SU-DHL-6 (cell line): ENCODE results near the gene TGM1.

Experiments used
- H2AFZ ChIP-seq: fragments of 200-600 bp; sonication (generic); 2 replicates; pipeline ENCODE4 v1.6.1; 2014; ENCODE audit warnings: low read depth, mild to moderate bottlenecking, moderate library complexity, mixed read lengths, antibody characterized with exemption, low read length; ENCODE audit not compliant: severe bottlenecking
- H3F3A ChIP-seq: fragments of 200-600 bp; shearing (Covaris generic); 2 replicates; pipeline ENCODE4 v1.6.0; 2016; ENCODE audit warnings: antibody characterized with exemption, mild to moderate bottlenecking; ENCODE audit not compliant: insufficient read depth
- H3K27ac ChIP-seq: fragments of 200-600 bp; sonication (generic); 2 replicates; pipeline ENCODE4 v1.5.1; 2016; ENCODE audit warnings: low read depth, mild to moderate bottlenecking, low read length, moderate library complexity, mixed read lengths
- H3K27me3 ChIP-seq: fragments of 200-600 bp; sonication (generic), shearing (Covaris generic); 2 replicates; pipeline ENCODE4 v1.6.0; 2014; ENCODE audit warnings: mild to moderate bottlenecking, low read length
- H3K36me3 ChIP-seq: fragments of 200-600 bp; sonication (generic); 2 replicates; pipeline ENCODE4 v1.6.1; 2014; ENCODE audit warnings: mild to moderate bottlenecking, low read length, mixed read lengths
- H3K4me2 ChIP-seq: fragments of 300-600, 200-600 bp; shearing (Covaris generic), sonication (generic); 2 replicates; pipeline ENCODE4 v1.6.0; 2014; ENCODE audit warnings: low read length, low read depth, mild to moderate bottlenecking; ENCODE audit not compliant: poor library complexity, severe bottlenecking
- H3K4me3 ChIP-seq: fragments of 200-600 bp; sonication (generic); 2 replicates; pipeline ENCODE4 v1.5.1; 2014; ENCODE audit warnings: antibody characterized with exemption, low read length, mild to moderate bottlenecking, mixed read lengths; ENCODE audit not compliant: insufficient read depth, poor library complexity, severe bottlenecking
- H3K79me2 ChIP-seq: fragments of 200-600 bp; sonication (generic); 2 replicates; pipeline ENCODE4 v1.6.1; 2014; ENCODE audit warnings: mild to moderate bottlenecking, low read length, moderate library complexity; ENCODE audit not compliant: insufficient read depth
- H3K9ac ChIP-seq: fragments of 200-600 bp; sonication (generic); 2 replicates; pipeline ENCODE4 v1.7.0; 2014; ENCODE audit warnings: mild to moderate bottlenecking, low read length
- H3K9me2 ChIP-seq: fragments of 200-600 bp; sonication (generic); replicated peaks from 2 replicates; pipeline ENCODE4 v1.6.1; 2014; ENCODE audit warnings: low read length; ENCODE audit not compliant: insufficient read depth
- H3K9me3 ChIP-seq: fragments of 200-600 bp; sonication (generic); 2 replicates; pipeline ENCODE4 v1.6.1; 2014; ENCODE audit warnings: low read length, mixed read lengths; ENCODE audit not compliant: insufficient read depth
- H4K20me1 ChIP-seq: fragments of 200-600 bp; sonication (generic); 2 replicates; pipeline ENCODE4 v1.6.1; 2014; ENCODE audit warnings: low read depth, mild to moderate bottlenecking, antibody characterized with exemption, low read length, moderate library complexity, mixed read lengths
- EZH2phosphoT487 ChIP-seq: fragments of 200-600 bp; sonication (generic), shearing (Covaris generic); conservative IDR thresholded peaks from 2 replicates; pipeline ENCODE4 v1.6.1; 2018; ENCODE audit warnings: mild to moderate bottlenecking, antibody characterized with exemption, low read length, moderate library complexity, mixed read lengths
- TF ChIP-seq, protein P1 (sequence below): fragments of 200-600 bp; sonication (generic); IDR thresholded peaks from one replicate; pipeline ENCODE4 v1.5.1; 2017; ENCODE audit warnings: antibody characterized with exemption, mild to moderate bottlenecking, low read length, moderate library complexity; ENCODE audit not compliant: insufficient read depth, poor library complexity, severe bottlenecking

The TGM1 gene

GRCh38 chr14:24273422-24273998 is 10.5 kb upstream of the TGM1 start:
- H2AFZ ChIP-seq = no peak overlapping the region
- H3K79me2 ChIP-seq = 0 out of 2 replicates have a peak, but pooled peaks cover 2% of the 10 kb centered on the region
- no peak overlapping the region for H3K4me3 ChIP-seq
- H3K27me3 ChIP-seq = no peaks in the 10 kb centered on the region
- no peak for TF ChIP-seq EZH2phosphoT487
- TF ChIP-seq, protein P1, sequence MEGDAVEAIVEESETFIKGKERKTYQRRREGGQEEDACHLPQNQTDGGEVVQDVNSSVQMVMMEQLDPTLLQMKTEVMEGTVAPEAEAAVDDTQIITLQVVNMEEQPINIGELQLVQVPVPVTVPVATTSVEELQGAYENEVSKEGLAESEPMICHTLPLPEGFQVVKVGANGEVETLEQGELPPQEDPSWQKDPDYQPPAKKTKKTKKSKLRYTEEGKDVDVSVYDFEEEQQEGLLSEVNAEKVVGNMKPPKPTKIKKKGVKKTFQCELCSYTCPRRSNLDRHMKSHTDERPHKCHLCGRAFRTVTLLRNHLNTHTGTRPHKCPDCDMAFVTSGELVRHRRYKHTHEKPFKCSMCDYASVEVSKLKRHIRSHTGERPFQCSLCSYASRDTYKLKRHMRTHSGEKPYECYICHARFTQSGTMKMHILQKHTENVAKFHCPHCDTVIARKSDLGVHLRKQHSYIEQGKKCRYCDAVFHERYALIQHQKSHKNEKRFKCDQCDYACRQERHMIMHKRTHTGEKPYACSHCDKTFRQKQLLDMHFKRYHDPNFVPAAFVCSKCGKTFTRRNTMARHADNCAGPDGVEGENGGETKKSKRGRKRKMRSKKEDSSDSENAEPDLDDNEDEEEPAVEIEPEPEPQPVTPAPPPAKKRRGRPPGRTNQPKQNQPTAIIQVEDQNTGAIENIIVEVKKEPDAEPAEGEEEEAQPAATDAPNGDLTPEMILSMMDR = no peak
- H4K20me1 ChIP-seq = no peaks in the 10 kb centered on the region
- no peaks in the 10 kb centered on the region for H3K9me2 ChIP-seq
- 0 out of 2 replicates have a peak overlapping the region, but pooled peaks have one; percentile 5 for H3K27ac ChIP-seq
- H3F3A ChIP-seq = peaks cover 11% of the 10 kb centered on the region
- no peaks in the 10 kb centered on the region for H3K36me3 ChIP-seq
- no peaks in the 10 kb centered on the region for H3K9me3 ChIP-seq
- H3K4me2 ChIP-seq = no peak overlapping the region
- 0 out of 2 replicates have a peak overlapping the region, but pooled peaks have one; percentile 6 for H3K9ac ChIP-seq

DNA sequence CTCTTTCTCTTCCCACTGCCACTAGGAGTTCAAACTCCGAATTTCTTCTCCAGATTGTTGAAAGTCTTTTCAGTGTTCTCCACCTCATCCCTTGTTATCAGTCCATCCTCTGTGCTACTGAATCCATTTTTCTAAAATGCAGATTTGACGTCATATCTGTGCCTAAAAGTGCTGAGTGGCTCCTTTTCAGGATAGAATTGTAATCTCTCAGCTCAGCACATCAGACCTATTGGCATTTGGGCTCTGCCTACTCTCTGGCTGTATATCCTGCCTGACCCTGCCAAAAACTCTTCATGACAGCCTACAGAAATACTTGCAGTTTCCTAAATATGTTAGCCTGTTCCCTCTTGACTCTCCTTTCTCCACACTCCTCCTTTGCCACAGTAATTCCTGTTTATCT is 9.5 kb upstream of the TGM1 start:
- Histone ChIP-seq H4K20me1 (no peaks in the 10 kb centered on the region), H3K4me2 (peak overlapping the region; percentile 66), H3K9me2 (no peaks in the 10 kb centered on the region), H3K36me3 (no peaks in the 10 kb centered on the region), H2AFZ (no peak overlapping the region), H3K9ac (peak overlapping the region; percentile 77; the same call in 1 of the 2 replicates), H3K79me2 (0 out of 2 replicates have a peak, but pooled peaks cover 2% of the 10 kb centered on the region), H3K27ac (no peak overlapping the region), H3K9me3 (no peaks in the 10 kb centered on the region), H3K4me3 (no peak overlapping the region), H3K27me3 (no peaks in the 10 kb centered on the region), H3F3A (peaks cover 11% of the 10 kb centered on the region)
- no peak for TF ChIP-seq EZH2phosphoT487

DNA sequence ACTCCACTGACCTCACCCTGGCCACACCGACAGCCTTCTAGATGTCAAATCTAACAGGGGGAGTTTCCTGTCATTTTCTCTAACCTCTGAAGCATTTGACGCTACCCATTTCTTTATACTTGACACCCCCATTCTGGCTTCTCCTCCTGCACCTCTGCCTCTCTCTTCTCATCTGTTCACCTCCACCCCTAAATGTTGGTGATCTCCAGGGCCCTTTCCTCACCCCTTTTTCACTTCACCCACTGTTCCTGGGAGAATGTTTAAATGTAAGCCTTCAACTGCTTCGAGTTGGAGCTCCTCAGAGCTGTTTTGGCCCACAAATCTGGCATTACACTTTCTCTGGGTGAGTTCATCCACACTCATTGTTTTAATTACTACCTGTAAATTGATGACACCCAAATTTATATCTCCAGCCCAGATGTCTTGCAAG is 8.9 kb upstream of the TGM1 start:
- Histone ChIP-seq H3K27me3 (no peaks in the 10 kb centered on the region), H3K9ac (peak overlapping the region; percentile 77), H3K27ac (peak overlapping the region; percentile 15; the same call in 1 of the 2 replicates), H3K9me2 (no peaks in the 10 kb centered on the region), H3K36me3 (no peaks in the 10 kb centered on the region), H3K9me3 (no peaks in the 10 kb centered on the region), H3K4me2 (peak overlapping the region; percentile 66), H3K4me3 (peak overlapping the region; percentile 53), H3F3A (peaks cover 11% of the 10 kb centered on the region), H4K20me1 (no peaks in the 10 kb centered on the region), H3K79me2 (0 out of 2 replicates have a peak, but pooled peaks cover 2% of the 10 kb centered on the region), H2AFZ (peak overlapping the region; percentile 37)
- TF ChIP-seq, protein P1 = no peak
- no peak for TF ChIP-seq EZH2phosphoT487

DNA sequence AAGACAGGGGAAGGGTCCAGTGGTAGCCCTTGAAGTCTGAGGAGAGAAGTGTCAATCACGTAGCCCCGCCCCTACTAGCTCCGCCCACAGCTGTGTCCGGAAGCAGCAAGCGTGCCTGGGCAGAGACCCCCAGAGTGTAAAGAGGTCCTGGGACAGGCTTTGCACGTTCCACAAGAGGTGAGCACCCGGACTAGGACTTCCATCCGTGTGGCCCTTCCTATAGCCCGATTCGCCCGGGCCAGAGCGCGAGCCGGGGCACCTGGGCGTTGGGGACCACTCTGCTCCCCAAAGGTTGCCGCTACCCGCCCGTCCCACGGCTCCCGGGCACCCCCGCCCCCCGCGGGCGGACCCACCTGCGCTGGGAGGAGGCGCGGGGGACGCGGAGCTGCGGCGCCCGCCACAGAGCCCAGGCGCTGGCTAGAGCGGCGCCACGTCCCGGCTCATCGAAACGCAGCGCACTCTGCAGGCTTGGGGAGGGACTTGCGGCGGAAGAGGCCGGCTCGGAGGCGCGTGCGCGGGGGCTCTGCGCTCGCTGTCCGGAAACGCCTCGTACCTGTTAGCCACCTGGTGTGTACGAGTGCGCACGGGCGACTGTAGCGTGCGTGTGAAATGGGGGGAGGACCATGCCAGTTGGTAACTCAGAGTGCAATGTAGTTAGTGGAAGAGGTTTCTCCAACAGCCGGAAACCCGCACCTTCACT is 8.3 kb upstream of the TGM1 start, which contains the start of gene RABGGTA:
TSS of gene RABGGTA (minus strand) at position 464 of the 700 bp plus-strand sequence. CDS start 482 bp downstream, outside the sequence.
- H3K9me3 ChIP-seq = no peaks in the 10 kb centered on the region
- TF ChIP-seq EZH2phosphoT487 = no peak
- TF ChIP-seq, protein P1 = peak; percentile 62
- peak within 1 kb of the TSS; percentile 60 for H2AFZ ChIP-seq
- peak within 1 kb of the TSS; percentile 70 for H3K4me3 ChIP-seq
- H3K27me3 ChIP-seq = no peaks in the 10 kb centered on the region
- H3K4me2 ChIP-seq = peak within 1 kb of the TSS; percentile 66
- H4K20me1 ChIP-seq = no peaks in the 10 kb centered on the region
- peaks cover 11% of the 10 kb centered on the region for H3F3A ChIP-seq
- peak within 1 kb of the TSS; percentile 77 for H3K9ac ChIP-seq
- 0 out of 2 replicates have a peak, but pooled peaks cover 2% of the 10 kb centered on the region for H3K79me2 ChIP-seq
- no peaks in the 10 kb centered on the region for H3K9me2 ChIP-seq
- H3K27ac ChIP-seq = peak within 1 kb of the TSS; percentile 81
- H3K36me3 ChIP-seq = no peaks in the 10 kb centered on the region
